ENCODE measurements around the gene SOBP.

Gene SOBP

GRCh38 chr6:107656401-107656800 lies 166.5 kb downstream of the SOBP start:
- H3K4me3 ChIP-seq (ENCODE audit: low read depth, low read length) = no peak overlapping the region
- H3K9me3 ChIP-seq = no peaks in the 10 kb centered on the region

GRCh38 chr6:107656883-107657282 lies 167.0 kb downstream of the SOBP start:
- Histone ChIP-seq H3K27me3 (no peaks in the 10 kb centered on the region), H3K4me1 (peaks cover 34% of the 10 kb centered on the region), H3K9me3 (no peaks in the 10 kb centered on the region), H3K4me3 (ENCODE audit: low read depth, low read length) (no peak overlapping the region), H3K36me3 (no peaks in the 10 kb centered on the region)
- no peak for DNase-seq
- no peak for TF ChIP-seq CTCF (IDR thresholded peaks at IDR 0.05; ENCODE audit: low read depth, low read length)

More at GRCh38 chr6:107656401-107656800, 166.5 kb downstream of the SOBP start:
- Histone ChIP-seq H3K36me3 (no peaks in the 10 kb centered on the region), H3K27me3 (no peaks in the 10 kb centered on the region), H3K4me1 (peaks cover 34% of the 10 kb centered on the region)
- DNase-seq = no peak
- TF ChIP-seq CTCF (IDR thresholded peaks at IDR 0.05; ENCODE audit: low read depth, low read length) = no peak

- no peaks in the 10 kb centered on the region for H3K27me3 ChIP-seq
- peak overlapping the region; percentile 35; the same call in 1 of the 2 replicates for H3K4me3 ChIP-seq (ENCODE audit: low read depth, low read length)
- no peaks in the 10 kb centered on the region for H3K36me3 ChIP-seq
- DNase-seq = no peak
- TF ChIP-seq CTCF (IDR thresholded peaks at IDR 0.05; ENCODE audit: low read depth, low read length) = no peak
- peaks cover 30% of the 10 kb centered on the region for H3K4me1 ChIP-seq
- no peaks in the 10 kb centered on the region for H3K9me3 ChIP-seq
These were observed 167.4 kb downstream of the SOBP start for GRCh38 chr6:107657373-107657754.

GRCh38 chr6:107657755-107658461 lies 168.0 kb downstream of the SOBP start:
- no peaks in the 10 kb centered on the region for H3K9me3 ChIP-seq
- H3K27me3 ChIP-seq = no peaks in the 10 kb centered on the region
- peaks cover 28% of the 10 kb centered on the region for H3K4me1 ChIP-seq
- peak; percentile 85 for DNase-seq
- peak overlapping the region; percentile 35 for H3K4me3 ChIP-seq (ENCODE audit: low read depth, low read length)
- peak; percentile 48 for TF ChIP-seq CTCF (IDR thresholded peaks at IDR 0.05; ENCODE audit: low read depth, low read length)
- H3K36me3 ChIP-seq = no peaks in the 10 kb centered on the region

GRCh38 chr6:107658920-107659865 lies 169.3 kb downstream of the SOBP start:
- no peaks in the 10 kb centered on the region for H3K36me3 ChIP-seq
- H3K4me3 ChIP-seq (ENCODE audit: low read depth, low read length) = no peak overlapping the region
- no peak for TF ChIP-seq CTCF (IDR thresholded peaks at IDR 0.05; ENCODE audit: low read depth, low read length)
- DNase-seq = no peak
- H3K9me3 ChIP-seq = no peaks in the 10 kb centered on the region
- H3K27me3 ChIP-seq = no peaks in the 10 kb centered on the region
- H3K4me1 ChIP-seq = peaks cover 20% of the 10 kb centered on the region
